Activated T-cell treated with anti-CD3 and anti-CD28 coated beads, Interleukin-2, amount 50 U/mL, for 48 hours (primary cell): ENCODE data around the gene GCG.

ENCODE experiments used
- DNase-seq, 2 experiments: peaks; one replicate each; pipeline ENCODE4 v3.0.0-alpha.2; 2020

The GCG gene

DNA sequence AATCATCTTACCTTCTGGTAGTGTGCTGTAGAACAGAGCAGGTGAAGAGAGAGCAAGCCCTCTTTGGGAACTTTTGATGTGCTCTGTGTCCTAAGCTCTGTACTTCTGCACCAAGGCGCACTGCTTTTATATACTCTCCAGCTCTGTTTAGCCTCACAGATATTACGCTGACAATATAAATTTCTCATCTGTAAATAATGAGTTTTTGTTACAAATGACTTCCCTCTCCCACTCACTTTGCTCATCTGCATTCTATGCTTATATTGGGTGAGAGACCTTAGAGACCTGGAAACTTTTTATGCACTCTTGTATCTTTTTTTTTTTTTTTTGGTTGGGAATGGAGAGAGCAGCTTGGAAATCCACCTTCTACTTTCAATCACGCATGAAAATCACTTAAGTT, at the start of gene GCG:
TSS of gene GCG (minus strand) at position 101 of the 400 bp plus-strand sequence. CDS start 3,069 bp downstream, outside the sequence.
- no peak for DNase-seq

DNA sequence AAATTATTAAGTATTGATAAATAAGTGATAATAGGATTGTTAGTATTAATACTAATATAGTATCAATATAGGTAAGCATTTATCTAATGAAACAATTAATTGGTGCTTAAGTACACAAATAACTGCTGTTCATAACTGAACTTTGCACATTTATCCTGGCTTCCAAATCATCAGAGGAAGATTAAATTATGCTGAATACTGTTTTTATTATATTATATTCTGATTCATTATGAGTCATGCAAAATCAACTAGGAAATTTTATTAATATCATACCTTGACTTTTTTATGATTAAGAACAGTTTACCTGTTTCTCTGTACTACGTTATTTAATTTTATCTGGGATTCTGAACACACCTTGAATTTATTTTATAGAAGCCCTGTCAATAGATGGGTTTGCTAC, 48.6 kb upstream of the GCG start:
- no peak for DNase-seq

DNA sequence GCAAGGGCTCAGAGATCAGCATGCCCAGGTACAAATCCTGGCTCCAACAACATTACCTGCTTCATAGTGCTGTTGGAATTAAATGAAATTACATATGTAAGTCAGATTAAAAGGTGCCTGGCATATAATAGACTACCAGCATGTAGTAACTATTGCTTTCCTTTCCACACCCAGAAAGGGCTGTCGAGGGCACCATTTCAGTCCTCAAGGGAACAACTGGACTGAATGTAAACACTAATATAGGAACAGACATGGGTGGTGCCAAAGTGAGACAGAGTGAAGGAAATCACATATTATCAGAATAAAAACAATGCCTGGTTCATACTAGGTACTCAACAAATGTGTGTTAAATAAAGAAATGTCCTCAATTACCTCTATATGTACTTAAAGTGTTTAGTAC, 47.9 kb upstream of the GCG start:
- DNase-seq, result no peak

DNA sequence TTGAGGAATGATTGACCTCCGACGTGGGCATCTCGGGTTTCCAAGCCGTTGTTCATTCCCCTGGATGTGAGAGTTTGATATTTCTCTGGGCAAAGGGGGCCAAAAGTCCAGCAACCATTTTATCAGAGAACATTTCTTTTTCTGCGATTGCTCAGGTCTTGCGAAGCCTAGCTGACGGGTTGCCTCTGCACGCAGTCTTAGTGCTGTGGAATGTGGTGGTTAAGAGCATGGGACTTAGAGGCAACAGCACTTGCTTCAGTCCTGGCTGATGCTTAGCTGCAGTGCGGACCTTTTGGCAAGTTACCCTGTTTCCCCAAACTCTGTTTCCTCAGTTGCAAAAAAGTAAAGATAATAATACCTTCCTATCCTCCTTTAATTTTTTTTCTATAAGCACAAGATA, 46.2 kb upstream of the GCG start:
- DNase-seq, result no peak

DNA sequence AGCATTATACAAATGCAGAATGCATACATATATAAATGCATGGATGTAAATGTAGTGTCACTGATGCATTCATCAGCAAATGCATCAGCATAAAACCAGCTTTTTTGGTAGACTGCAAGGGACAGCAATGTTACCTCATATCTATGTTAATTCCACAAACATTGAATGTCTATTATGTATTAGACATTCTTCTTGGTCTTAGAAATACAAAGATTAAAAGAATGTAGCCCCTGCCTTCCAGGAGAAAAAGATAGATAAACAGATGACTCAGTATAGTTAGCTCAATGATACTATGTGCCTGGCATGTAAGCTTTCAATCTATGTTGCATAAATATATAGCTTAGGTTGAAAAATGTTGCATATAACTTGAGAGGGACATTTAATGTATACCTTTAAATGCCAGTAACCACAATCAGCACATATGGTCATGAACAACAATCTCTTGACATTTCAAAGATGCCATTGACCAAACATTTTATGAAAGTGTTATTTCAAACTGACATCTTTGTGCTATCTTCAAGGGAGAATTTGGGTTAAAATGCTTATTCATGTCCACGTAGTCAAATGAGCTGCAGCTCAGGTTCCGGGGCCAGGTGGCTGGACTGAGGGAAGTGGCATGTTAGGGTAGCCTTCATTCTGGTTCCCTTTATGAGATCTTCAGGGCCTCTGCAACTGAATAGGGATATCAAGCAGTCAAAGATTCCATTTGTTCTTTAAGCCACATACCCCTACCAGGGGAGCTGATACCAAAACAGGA, 45.2 kb upstream of the GCG start:
- no peak for DNase-seq

DNA sequence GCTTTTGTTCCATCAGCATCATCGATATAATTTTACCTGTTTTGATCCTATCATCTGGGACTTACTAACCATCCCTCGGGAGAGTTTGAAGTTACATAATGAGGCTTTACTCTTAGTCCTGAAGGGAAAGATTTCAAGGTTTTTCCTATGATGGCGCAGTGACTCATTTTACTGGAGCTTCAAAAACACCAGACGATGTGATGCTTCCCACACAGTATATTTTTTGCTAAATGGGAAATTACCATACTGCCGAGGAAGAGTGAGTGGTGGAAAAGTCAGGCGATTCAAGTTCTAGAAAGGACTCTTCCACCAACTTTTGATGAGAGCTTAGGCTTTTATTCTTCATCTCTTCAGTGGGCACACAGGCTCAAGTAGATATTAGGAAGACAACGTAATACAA, 44.6 kb upstream of the GCG start:
- DNase-seq, result no peak

DNA sequence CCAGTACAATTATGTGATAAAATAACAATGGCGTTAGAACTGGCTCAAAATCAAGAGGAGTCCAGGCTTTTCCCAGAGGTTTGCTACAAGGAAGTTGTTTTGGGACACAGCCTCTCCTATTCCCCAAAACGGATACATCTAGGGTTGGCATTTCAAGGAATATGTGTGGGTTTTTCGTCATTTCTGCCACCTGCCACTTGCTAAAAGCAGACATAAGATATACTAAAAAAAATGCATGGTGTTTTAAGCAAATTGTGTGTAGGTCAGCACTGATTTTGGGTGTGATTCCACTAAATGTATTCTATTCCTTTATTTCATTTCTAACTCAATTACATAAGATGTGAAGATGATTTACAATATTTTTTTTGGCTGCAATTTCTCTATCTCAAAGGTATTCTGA, 36.4 kb upstream of the GCG start:
- DNase-seq, result no peak

DNA sequence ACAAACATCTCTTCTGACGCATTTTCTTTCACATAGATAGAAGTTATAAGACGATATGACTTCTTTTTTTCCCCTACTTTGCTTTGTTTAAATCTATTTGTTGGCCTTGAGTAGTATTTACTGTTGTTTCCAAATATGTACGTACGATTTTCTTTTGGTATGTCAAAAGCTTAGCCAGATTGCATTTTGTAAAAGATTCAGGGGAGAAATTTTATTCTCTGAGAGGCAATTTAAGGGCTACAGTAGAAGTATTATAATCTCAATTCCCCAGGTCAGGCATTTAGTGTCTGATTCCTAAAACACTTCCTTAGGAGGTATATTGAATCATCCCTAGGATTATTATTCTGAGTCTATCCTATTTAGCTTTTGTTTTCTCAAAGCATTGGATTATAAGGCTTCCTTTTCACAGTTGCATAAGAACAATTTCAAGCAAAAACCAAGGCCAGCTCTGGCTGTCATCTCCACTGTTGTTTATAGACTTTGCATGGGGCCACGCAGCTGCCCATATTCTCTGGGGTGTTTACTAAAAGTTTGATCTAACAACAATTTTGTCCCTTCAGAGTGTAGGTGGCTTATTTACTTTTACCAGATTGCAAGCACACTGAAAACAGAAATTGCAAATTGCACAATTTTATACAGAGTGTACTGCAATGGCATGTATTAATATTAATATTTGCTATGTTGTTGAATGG, 33.6 kb upstream of the GCG start:
- no peak for DNase-seq

DNA sequence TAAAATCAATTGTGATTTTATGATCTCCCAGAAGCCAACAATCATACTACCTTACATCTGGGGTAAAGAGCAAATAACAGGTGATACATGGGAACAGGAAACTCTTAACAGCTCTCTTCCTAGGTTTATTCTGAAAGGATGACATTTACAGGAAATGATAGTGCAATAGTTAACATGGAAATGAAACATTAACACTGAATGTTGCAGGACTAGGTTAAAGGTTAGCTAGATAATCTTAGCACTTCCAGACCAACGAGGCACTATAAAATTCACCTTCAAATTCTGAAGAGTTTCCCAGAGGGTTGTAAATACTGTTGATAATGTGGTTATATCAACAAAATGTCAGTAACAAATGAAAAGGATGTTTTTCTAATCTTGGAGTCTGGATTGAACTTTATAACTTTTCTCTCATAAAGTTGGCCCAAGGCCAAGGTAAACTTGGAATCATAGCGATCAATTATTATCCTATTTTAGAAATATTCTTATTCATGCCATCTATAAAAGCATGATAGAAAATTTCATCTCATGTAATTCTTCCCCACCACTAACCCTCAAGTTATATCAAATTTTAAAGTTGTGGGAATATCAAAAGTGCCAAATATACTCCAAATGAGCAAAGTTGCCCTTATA, 32.9 kb upstream of the GCG start:
- no peak for DNase-seq

DNA sequence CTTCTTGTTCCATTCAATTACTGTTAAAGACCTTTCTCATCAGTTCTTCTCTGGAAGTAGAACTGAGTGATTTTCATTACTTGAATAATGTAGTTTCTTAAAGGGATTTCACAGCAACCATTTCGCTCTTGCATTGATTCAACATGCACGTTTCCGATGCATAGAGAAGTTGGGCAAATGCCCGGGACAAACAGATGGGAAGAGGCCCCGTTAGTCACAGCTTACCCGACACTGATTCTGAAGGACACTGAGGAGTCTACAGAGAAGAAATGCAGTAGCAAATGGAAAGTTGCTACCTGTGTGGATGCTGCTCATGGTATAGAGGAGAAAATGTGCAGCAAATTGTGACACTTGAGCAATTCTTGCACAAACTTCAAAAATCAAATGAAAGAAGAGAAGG, 32.3 kb upstream of the GCG start:
- DNase-seq, result no peak

DNA sequence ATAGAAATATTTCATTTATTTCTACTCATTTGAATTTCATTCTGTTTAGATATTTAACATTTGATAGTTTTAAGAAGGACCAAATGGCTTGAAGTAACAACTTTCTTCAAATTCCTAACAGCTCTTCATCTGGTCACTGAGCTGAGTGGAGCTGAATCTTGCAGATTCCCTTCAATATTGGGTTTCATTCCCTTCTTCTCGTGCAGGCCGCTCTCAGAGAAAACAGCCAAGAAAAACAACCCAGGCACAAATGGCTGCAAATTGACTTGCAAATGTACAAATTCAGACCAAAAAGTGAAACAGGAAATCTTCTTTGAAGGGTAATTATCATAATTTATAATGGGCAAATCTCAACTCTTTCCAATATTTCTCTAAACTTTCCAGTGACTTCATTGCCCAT, 30.3 kb upstream of the GCG start:
- no peak for DNase-seq

DNA sequence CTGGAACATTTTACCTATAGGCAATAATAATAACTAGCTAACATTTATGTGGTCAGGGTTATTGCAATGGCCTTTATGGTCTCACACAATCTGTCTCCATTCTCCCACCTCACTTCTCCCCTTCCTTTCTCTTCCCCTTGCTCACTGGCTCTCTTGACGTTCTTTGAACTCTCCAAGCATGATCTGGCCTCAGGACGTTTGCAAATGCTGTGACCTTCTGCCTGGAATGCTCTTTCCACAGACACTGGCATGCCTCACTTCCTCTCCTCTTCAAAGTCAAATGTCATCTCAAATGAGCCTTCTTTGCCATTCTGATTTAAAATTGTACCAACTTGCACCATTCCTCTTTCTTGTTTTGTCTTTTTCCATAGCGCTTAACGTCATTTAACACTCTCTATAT, 25.3 kb upstream of the GCG start:
- no peak for DNase-seq

DNA sequence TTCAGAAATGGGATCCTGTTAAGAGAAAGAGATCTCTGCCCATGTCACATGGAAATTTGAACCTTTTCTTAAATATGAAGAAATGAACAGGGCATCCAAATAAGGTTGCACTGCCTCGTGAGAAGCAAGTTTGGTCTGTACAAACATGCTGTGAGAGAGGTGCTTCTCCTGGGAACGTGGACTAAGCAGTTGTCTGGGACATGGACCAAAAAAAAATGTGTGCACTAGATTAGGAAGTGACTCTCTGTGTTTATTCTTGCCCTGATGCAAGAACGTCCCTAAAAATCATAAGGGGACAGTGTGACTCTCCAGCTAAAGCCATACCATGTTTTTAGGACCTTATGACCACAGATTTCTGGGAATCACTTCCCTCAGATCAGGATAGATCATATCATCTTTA, 23.7 kb upstream of the GCG start:
- DNase-seq, result no peak

DNA sequence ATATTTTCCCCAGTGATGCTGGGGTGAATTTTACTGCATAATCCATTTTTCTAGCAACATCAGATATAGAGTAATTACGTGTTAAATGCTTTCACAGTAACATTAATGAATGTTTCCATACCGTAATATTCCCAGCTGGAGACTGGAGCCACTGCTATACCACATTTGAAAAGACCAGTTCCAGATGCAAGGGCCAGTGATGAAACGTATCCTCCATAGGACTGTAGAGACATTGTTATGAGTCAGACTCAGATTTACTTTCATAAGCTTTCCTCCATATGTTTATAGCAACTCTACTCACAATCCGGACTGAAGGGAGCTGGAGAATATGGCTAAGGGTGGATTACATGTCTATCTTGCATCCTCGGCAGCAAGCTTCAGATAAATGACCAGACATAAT, 22.7 kb upstream of the GCG start:
- DNase-seq, result no peak

DNA sequence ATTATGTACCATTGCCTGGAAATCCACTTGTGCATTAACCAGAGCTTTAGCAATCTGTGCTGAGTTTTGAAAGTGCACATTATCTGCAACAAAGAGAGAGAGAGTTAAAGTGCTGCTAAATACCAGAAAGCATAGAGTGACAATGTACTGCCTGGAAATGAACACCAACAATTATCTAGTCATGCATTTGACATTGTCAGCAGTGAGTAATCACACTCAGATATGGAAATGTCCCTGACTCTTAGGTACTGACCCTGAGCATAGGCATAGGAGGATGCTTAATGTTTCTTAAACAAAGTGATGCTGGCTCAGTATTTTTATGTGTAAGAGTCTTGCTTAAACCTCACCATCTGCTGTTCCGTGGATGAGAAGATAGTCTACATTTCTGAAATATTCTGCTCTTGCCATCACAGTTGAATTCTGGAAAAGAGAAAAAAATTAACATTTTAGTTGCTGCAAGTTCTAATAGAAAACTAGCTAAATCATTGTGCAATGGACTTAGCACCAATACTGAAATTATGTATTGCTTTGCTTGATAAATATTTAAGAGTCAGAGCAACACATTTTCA, 20.8 kb upstream of the GCG start:
- no peak for DNase-seq

DNA sequence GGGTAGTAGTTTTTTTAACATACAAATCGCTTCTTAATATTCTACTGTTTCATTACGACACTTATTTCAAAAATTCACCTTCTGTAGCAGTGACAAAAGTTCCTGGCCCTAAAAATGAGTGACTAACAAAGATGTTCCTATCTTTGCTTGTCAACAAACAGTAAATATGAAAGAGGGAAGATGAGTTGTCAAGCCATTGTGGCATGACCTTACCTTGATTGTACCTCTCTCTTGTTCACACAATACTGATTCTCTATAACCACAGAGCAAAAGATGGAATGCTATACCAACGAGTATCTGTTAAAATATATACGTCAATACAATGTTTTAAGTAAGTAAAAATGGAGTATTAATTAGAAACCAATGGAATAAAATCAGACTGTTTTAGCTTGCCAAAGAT, 14.7 kb upstream of the GCG start:
- no peak for DNase-seq

DNA sequence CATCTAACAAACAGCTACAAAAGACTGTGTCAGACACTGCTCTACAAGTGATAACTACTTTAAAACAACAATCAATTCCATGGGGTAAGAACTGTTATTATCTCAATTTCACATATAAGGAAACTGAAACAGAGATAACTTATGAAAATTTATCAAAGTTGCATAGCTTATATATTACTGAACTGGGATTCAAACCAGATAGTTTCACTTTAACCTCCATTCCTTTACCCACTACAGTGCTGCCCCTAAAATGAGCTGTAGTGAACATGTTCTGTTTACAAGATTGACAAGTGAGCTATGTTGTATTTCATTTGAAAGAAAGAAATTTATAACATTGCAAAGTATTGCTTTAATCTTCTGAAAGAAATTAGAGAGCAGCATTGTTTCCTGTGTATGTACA, 14.1 kb upstream of the GCG start:
- DNase-seq, result no peak

DNA sequence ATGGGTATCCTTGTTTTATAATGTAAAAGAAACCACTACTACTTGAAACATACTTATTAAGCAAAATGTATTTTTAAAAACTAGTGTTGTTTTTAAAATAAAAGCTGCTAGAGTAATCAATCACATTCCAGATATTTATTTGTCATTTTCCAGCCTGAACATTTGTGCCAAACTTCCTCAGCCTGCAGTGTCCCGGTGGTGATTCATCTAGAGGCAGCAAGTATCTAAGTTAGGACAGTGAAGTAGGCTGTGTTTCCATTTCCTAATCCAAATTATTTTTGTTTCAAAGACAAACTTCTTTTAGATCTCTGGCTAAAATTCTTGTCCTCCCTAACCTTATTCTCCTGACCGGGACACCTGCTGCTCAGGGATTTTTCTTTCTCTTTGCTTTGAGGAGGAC, 12.8 kb upstream of the GCG start:
- DNase-seq, result no peak

DNA sequence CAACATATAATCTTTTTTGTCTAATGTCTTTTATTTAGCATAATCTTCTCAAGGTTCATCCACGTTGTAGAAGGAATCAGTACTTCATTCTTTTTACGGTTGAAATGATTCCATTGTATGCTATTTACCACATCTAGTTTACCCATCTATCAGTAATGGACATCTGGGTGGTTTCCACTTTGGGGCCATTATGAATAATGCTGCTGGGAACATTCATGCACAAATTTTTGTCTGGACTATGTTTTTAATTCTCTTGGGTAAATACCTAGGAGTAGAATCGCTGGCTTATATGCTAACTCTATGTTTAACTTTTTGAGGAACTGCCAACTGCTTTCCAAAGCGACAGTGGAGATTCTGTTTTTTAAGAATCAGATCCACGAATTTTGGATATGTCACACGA, 7.4 kb upstream of the GCG start:
- no peak for DNase-seq

DNA sequence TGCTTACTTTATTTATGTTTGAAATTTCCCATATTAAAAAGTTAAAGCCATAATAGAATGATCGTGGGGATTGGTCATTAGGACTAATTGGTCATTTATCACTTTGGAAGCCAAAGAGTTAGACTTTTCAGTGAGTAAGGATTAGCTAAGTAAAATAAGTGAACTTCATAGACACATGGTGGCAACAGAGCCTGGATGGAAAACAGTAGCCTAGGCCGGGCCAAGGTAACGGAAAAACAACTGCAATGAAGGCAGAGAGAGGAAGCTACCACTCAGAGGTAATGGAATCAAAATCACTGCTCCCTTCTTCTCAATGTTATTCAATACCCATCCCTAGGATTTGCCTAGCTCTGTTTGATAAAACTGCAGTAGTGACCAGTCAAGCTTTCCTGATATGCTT, 4.1 kb upstream of the GCG start:
- no peak for DNase-seq

DNA sequence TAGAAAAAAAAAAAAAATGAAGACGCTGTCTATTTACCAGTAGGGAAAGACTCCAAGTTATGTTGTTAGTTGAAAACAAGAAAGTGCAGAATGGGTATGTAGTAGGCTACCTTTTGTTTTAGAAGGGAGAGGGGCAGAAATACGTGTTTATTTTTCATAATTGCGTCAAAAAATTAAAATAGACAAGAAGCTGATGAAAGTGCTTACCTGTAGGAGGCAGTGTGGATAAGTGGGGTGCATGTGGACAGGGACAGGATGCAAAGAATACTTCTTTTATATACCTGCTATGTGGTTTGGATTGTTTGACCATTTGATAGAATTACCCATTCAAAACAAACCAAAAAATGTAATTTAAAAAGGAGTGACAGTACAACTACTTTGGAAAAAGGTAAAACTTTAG, 3.0 kb upstream of the GCG start:
- no peak for DNase-seq

DNA sequence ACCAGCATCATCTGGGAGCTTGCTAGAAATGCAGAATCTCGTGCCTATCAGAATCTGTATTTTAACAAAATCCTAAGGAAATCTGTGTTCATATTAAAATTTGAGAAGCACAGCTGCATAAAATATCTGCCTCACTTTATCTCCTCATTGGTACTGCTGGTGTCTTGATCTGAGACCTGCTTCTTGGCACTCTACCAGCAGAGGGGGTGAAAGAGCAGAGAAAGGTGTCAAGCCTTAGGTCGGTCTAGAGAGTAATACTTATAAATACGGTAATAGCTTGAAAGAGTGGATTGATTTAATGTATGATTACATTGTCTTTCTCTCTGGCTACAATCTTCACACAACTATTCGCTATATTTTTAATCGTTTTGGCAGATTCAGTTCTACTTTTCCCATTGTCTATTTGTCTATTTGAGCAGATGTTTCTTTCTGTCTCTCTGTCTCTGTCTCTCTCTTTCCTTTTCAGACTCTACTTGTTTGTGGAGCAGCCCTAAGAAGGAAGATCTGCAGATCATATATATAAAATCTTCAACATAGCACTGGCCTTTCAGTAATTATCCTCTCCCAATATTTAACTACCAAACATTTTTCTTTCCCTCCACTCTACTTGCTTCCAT, 1.7 kb upstream of the GCG start:
- DNase-seq, result peak; percentile 71

DNA sequence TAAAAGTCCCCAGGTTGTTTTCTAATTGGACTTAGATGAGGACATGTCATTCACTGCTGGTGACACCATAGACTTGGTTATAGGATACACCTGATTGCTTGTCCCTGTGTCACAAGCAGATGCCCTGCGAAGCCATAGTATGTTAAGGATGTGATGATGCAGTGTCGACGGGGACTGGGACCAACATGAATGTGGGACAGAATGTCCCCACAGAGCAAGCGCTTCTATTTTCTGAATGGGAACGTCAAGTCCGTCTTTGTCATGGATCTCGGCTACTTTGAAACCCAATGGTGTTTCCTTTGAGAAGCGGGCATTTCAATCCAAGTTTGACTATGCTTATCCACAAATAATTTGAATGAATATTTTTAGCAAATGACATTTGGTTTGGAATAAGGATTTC, 2.1 kb downstream of the GCG start:
- DNase-seq, result no peak

DNA sequence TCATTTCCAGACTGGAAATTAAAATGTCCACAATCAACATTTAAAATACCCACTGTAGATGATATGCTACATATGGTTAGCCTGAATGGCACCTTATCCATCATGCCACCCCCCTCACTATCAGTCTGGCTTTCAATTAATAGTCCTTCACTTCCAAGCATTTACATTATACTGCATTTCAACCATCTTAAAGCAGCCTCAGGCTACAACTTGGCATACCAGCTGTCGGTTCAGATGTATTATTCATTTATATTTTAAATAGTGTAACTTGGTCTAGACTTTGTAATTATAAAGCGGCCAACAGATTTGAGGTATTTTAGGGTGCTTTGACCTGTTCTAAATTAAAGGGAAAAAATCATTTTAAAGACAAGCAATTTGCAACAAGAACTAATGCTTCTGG, 2.6 kb downstream of the GCG start:
- no peak for DNase-seq
